Eye (tissue), 1 donor: Measurements from ENCODE around the gene CST3.
"Not testable (repeated sequence)": the region's sequence is repeated elsewhere in the genome, so short reads cannot be mapped to it uniquely, and the experiment has no call there.

Source experiments
- DNase-seq: peaks from one replicate; pipeline ENCODE4 v3.0.0-alpha.2; 2015

The CST3 gene

GRCh38 chr20:23625236-23625964 is 12.4 kb downstream of the CST3 start:
- DNase-seq = no peak

- no peak for DNase-seq
These were observed 13.4 kb downstream of the CST3 start for GRCh38 chr20:23624324-23624691.

- DNase-seq = no peak
These were observed 14.0 kb downstream of the CST3 start for GRCh38 chr20:23623666-23624323.

GRCh38 chr20:23622839-23623343 is 14.9 kb downstream of the CST3 start:
- no peak for DNase-seq

- not testable (repeated sequence) for DNase-seq
These were observed 15.4 kb downstream of the CST3 start for GRCh38 chr20:23622401-23622800.

- DNase-seq = not testable (repeated sequence)
These were observed 16.9 kb downstream of the CST3 start for GRCh38 chr20:23620670-23621386.

- DNase-seq = no peak
These were observed 23.6 kb downstream of the CST3 start for GRCh38 chr20:23614163-23614562.

GRCh38 chr20:23613676-23614075 is 24.1 kb downstream of the CST3 start:
- no peak for DNase-seq

- DNase-seq = no peak
These were observed 25.4 kb downstream of the CST3 start for GRCh38 chr20:23612396-23612795.

- no peak for DNase-seq
These were observed 28.2 kb downstream of the CST3 start for GRCh38 chr20:23609486-23610109.

GRCh38 chr20:23608251-23608846 is 29.4 kb downstream of the CST3 start:
- no peak for DNase-seq

GRCh38 chr20:23607497-23608245 is 30.1 kb downstream of the CST3 start:
- DNase-seq = no peak

- peak; percentile 90 for DNase-seq
These were observed 31.1 kb downstream of the CST3 start for GRCh38 chr20:23606652-23607049.

GRCh38 chr20:23605867-23606651 is 31.7 kb downstream of the CST3 start, which contains the start of gene CST9:
Gene CST9, minus strand, starts transcription at chr20:23605917. Its CDS starts 53 bp downstream, at chr20:23605864.
- DNase-seq = no peak

- no peak for DNase-seq
These were observed 33.4 kb downstream of the CST3 start for GRCh38 chr20:23604306-23604705.

GRCh38 chr20:23603321-23603720 is 34.4 kb downstream of the CST3 start:
- no peak for DNase-seq

- no peak for DNase-seq
These were observed 35.1 kb downstream of the CST3 start for GRCh38 chr20:23602699-23603098.

GRCh38 chr20:23602241-23602640 is 35.5 kb downstream of the CST3 start:
- DNase-seq = no peak

- DNase-seq = no peak
These were observed 36.0 kb downstream of the CST3 start for GRCh38 chr20:23601715-23602114.

GRCh38 chr20:23598481-23598880 is 39.3 kb downstream of the CST3 start:
- no peak for DNase-seq
